ENCODE measurements around the gene SNCB. TPM values are rescaled to one million over a fixed set of nuclear protein-coding genes. Genes with fewer than 3 reads are reported as not detected.

The SNCB gene
- total and polyA plus RNA-seq, 2 of the 8 experiments (the other 6 are each of a cell fraction or from before 2014, with no cell fraction given): 4.2 to 5.9 TPM

DNA sequence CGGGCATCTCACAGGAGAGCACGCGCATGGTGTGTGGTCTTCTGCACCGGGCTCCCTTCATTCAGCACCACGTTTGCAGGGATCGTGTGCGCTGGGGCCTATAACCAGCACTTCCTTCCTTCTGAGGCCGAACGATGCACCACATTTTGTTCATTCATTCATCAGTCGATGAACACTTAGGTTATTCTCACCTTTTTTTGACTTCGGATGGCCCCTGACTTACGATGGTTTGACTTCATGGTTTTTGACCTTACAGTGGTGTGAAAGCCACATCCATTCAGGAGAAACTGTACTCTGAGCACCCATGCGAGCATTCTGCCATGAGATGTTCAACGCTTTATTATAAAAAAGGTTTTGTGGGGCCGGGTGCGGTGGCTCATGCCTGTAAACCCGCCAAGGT lies 44.5 kb upstream of the SNCB start (continued):
- no peak for TF ChIP-seq RAD21 (IDR thresholded peaks at IDR 0.05 in 1 of 2, conservative IDR thresholded peaks at IDR 0.05 in 1 of 2; ENCODE audit: low read depth in 2 of 2, low read length in 2 of 2)
- TF ChIP-seq GABPA (IDR thresholded peaks at IDR 0.05; ENCODE audit: borderline replicate concordance, insufficient read depth, low read length): no peak
- TF ChIP-seq, protein P1, sequence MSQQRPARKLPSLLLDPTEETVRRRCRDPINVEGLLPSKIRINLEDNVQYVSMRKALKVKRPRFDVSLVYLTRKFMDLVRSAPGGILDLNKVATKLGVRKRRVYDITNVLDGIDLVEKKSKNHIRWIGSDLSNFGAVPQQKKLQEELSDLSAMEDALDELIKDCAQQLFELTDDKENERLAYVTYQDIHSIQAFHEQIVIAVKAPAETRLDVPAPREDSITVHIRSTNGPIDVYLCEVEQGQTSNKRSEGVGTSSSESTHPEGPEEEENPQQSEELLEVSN (IDR thresholded peaks at IDR 0.05): no peak
